Neuronal stem cell (in vitro differentiated cells): Measurements from ENCODE around the gene SV2A.

Experiments used
- DNase-seq: peaks from one replicate; pipeline ENCODE4 v3.0.0-alpha.2; 2013; ENCODE audit warnings: low spot score
- H2AFZ ChIP-seq: one replicate; pipeline ENCODE4 v1.6.1; 2013; ENCODE audit warnings: mild to moderate bottlenecking, low read length, inconsistent platforms
- H2AK5ac ChIP-seq: 2 replicates; pipeline ENCODE4 v1.6.1; 2013; ENCODE audit warnings: low read depth, mild to moderate bottlenecking, inconsistent platforms, low read length, moderate library complexity, mixed read lengths
- H2BK120ac ChIP-seq: 2 replicates; pipeline ENCODE4 v1.6.1; 2013; ENCODE audit warnings: low read depth, mild to moderate bottlenecking, inconsistent platforms, low read length, moderate library complexity, mixed read lengths
- H2BK12ac ChIP-seq: one replicate; pipeline ENCODE4 v1.6.1; 2013; ENCODE audit warnings: low read length, inconsistent platforms
- H2BK15ac ChIP-seq: 2 replicates; pipeline ENCODE4 v1.6.1; 2013; ENCODE audit warnings: mild to moderate bottlenecking, low read length, inconsistent platforms, mixed read lengths
- H2BK5ac ChIP-seq: one replicate; pipeline ENCODE4 v1.6.1; 2013; ENCODE audit warnings: inconsistent platforms, mild to moderate bottlenecking, low read length, moderate library complexity
- H3K14ac ChIP-seq: one replicate; pipeline ENCODE4 v1.6.1; 2013; ENCODE audit warnings: low read length, inconsistent platforms
- H3K18ac ChIP-seq: 2 replicates; pipeline ENCODE4 v1.6.1; 2013; ENCODE audit warnings: low read length, inconsistent platforms
- H3K23ac ChIP-seq: 2 replicates; pipeline ENCODE4 v1.6.1; 2013; ENCODE audit warnings: low read depth, mild to moderate bottlenecking, mixed read lengths, low read length, inconsistent platforms; ENCODE audit not compliant: poor library complexity
- H3K27ac ChIP-seq: replicated peaks from 3 replicates; pipeline ENCODE4 v1.5.1; 2013; ENCODE audit warnings: low read length, inconsistent platforms
- H3K27me3 ChIP-seq, 3 experiments: 2 replicates each; pipeline ENCODE4 v1.6.1; 2013; ENCODE audit warnings: low read length in 3 of 3, mild to moderate bottlenecking in 2 of 3, inconsistent platforms in 1 of 3, low read depth in 1 of 3, mixed read lengths in 1 of 3, moderate library complexity in 1 of 3; ENCODE audit not compliant: control insufficient read depth in 3 of 3, insufficient read depth in 3 of 3
- H3K36me3 ChIP-seq, 2 donors: replicated peaks in 1 of 2; 2 replicates each; pipeline ENCODE4 v1.6.1; 2013; ENCODE audit warnings: low read length in 2 of 2; ENCODE audit not compliant: control insufficient read depth in 2 of 2, insufficient read depth in 2 of 2
- H3K4ac ChIP-seq: 2 replicates; pipeline ENCODE4 v1.6.1; 2013; ENCODE audit warnings: inconsistent platforms, mild to moderate bottlenecking, low read length, moderate library complexity
- H3K4me1 ChIP-seq, 2 donors: 1 replicate in 1 of 2; 2 replicates in 1 of 2; pipeline ENCODE4 v1.6.1; 2013; ENCODE audit warnings: low read length in 2 of 2, low read depth in 1 of 2; ENCODE audit not compliant: control insufficient read depth in 2 of 2, insufficient read depth in 1 of 2
- H3K4me2 ChIP-seq: one replicate; pipeline ENCODE4 v1.6.1; 2013; ENCODE audit warnings: mild to moderate bottlenecking, low read length, inconsistent platforms; ENCODE audit not compliant: insufficient read depth, poor library complexity, severe bottlenecking
- H3K4me3 ChIP-seq, 2 donors: 2 replicates each; pipeline ENCODE4 v1.5.1; 2013; ENCODE audit warnings: low read length in 2 of 2, mild to moderate bottlenecking in 2 of 2, inconsistent platforms in 1 of 2, moderate library complexity in 1 of 2
- H3K79me1 ChIP-seq: one replicate; pipeline ENCODE4 v1.6.1; 2013; ENCODE audit warnings: low read depth, mild to moderate bottlenecking, inconsistent platforms, low read length, moderate library complexity
- H3K9ac ChIP-seq: one replicate; pipeline ENCODE4 v1.6.1; 2013; ENCODE audit warnings: mild to moderate bottlenecking, low read depth, low read length, inconsistent platforms; ENCODE audit not compliant: poor library complexity
- H3K9me3 ChIP-seq, 2 donors: replicated peaks in 1 of 2; 2 replicates each; pipeline versions ENCODE3 to v1.6.1; 2013; ENCODE audit warnings: low read length in 2 of 2, mild to moderate bottlenecking in 2 of 2, inconsistent platforms in 1 of 2, low read depth in 1 of 2, mixed read lengths in 1 of 2, moderate library complexity in 1 of 2; ENCODE audit not compliant: control insufficient read depth in 2 of 2, insufficient read depth in 1 of 2
- H4K8ac ChIP-seq: one replicate; pipeline ENCODE4 v1.6.1; 2013; ENCODE audit warnings: low read depth, mild to moderate bottlenecking, inconsistent platforms, low read length, moderate library complexity
- H4K91ac ChIP-seq: one replicate; pipeline ENCODE4 v1.6.1; 2013; ENCODE audit warnings: low read length, low read depth, mild to moderate bottlenecking, inconsistent platforms; ENCODE audit not compliant: poor library complexity
- WGBS, 2 donors: extraction: QIAGEN DNeasy Blood & Tissue Kit; methylation state at CpG; one replicate each; pipeline ENCODE4 v1.1.7; 2013; ENCODE audit warnings: missing lambda C conversion rate in 2 of 2, mixed read lengths in 1 of 2; ENCODE audit not compliant: insufficient read length in 2 of 2, insufficient replicate concordance in 1 of 2; ENCODE audit errors: extremely low coverage in 2 of 2; 5-methylcytosine and 5-hydroxymethylcytosine counted together

Gene SV2A

DNA sequence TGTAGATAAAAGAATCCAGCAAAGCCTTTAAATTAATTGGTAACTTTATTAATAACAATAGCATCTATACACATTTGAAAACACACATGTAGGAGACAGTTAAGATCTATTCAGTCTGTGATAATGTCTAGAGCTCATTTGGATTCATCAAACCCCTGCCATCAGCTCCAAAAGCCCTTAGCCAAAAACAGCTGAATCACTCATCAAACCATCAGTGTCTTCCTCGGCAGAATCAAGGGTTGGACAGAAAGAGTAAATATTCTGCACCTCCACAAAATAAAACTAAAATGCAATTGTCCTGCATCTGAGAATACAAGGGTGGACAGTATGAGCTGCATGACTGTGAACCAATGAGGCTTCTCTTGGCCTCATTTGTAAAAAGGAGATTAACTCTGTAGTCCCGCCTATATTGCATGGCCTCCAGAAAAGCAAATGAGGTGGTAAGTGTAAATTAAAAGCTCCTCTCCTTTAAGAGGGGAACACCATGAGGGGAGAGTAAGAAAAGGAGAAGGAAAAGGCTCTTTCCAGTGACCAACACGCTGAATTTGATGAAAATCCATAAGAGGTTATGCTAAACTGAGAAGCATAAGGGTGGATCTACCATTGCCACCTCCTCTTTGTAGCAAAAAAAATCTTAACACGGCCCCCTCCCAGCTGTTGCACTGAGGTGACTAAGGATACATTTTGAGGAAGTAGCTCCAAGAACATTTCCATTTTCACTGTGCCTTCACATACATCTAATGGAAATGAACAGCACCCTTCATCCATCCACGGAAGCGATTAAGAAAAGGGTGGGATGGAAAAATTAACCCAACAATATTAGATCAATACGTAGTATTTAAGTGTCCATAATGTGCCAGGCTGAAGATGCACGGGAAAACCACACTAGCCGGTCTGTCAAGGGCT, 33.0 kb downstream of the SV2A start:
- Histone ChIP-seq H3K18ac (no peak overlapping the region), H3K14ac (no peak overlapping the region), H3K4me1 (peaks cover 4 to 14% of the 10 kb centered on the region in 2 donors), H3K79me1 (no peaks in the 10 kb centered on the region), H2AFZ (no peak overlapping the region), H2BK15ac (no peak overlapping the region), H3K27ac (peak overlapping the region; percentile 3), H3K36me3 (no peaks in the 10 kb centered on the region), H3K9me3 (no peaks in the 10 kb centered on the region), H3K4me2 (peak overlapping the region; percentile 79), H2BK12ac (no peak overlapping the region), H4K8ac (no peak overlapping the region), H3K27me3 (no peaks in the 10 kb centered on the region), H3K4ac (no peak overlapping the region), H2BK5ac (no peak overlapping the region), H4K91ac (no peak overlapping the region), H3K4me3 (peak overlapping the region; percentile 76 to 86), H3K9ac (no peak overlapping the region), H2BK120ac (no peak overlapping the region), H3K23ac (no peak overlapping the region), H2AK5ac (no peak overlapping the region)
- no peak for DNase-seq
- WGBS, 2 donors, result no CpG with 5 or more reads among the region's 9 CpGs

DNA sequence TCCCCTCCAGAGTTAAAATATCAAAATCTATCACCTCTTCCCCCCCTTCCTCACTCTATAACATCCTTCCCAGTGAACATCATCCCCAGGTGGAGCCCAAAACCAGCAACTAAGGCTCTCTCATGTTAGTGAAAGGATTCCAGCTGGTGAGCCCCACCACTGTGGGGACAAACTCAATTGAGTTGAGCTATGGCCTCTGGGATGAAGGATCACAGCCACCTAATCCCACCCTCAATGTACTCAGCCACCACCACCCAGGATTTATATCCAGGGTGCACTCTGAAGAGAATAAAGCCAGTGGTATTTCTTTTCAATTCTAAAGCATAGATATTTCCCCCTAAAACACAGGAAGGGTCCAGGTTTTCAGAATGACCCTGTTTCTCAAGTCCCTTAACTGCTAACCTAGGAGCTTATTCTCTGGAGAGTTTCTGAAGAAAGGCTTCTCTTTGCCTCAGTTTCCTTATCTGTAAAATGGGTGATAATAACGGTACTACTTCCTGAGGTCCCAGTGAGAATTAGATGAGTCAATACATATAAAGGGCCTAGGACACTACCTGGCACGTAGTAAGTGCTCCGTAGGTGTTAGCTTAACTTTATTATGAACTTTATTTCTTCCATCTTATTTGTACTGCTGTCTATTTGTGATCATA, 33.9 kb downstream of the SV2A start:
- no CpG with 5 or more reads among the region's 3 CpGs for WGBS, 2 donors
- Histone ChIP-seq H3K27ac (no peak overlapping the region), H3K79me1 (no peaks in the 10 kb centered on the region), H2BK12ac (no peak overlapping the region), H3K9ac (no peak overlapping the region), H2AFZ (no peak overlapping the region), H3K27me3 (no peaks in the 10 kb centered on the region), H3K14ac (no peak overlapping the region), H3K4ac (no peak overlapping the region), H2BK120ac (no peak overlapping the region), H2AK5ac (no peak overlapping the region), H3K36me3 (no peaks in the 10 kb centered on the region), H3K4me1 (peaks cover 2 to 11% of the 10 kb centered on the region in 2 donors), H3K4me3 (no peak overlapping the region), H3K18ac (no peak overlapping the region), H3K23ac (no peak overlapping the region), H2BK15ac (no peak overlapping the region), H4K8ac (no peak overlapping the region), H2BK5ac (no peak overlapping the region), H3K9me3 (no peaks in the 10 kb centered on the region), H3K4me2 (no peak overlapping the region), H4K91ac (no peak overlapping the region)
- DNase-seq, result no peak

DNA sequence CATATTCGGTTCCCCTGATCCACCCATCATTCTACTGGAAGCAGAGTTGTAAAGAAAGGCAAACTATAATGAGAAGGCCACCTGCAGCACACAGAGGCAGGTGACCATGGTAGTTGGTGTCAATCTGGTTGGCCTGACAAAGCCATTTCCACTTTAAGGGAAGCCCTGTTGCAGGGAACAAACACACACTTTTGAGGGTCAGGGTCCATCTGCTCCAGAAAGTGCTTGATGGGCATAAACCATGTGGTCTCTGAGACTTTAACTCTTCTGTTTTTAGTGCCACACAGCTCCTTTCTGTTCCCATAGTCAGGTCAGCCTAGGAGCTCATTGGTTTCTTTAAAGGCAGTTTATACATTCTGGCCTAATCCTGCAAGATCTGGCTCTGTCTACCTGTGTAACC, 35.8 kb downstream of the SV2A start:
- Histone ChIP-seq H3K79me1 (no peaks in the 10 kb centered on the region), H4K8ac (no peak overlapping the region), H3K9me3 (no peaks in the 10 kb centered on the region), H3K18ac (no peak overlapping the region), H3K4me2 (no peak overlapping the region), H2BK120ac (no peak overlapping the region), H3K27ac (no peak overlapping the region), H3K4ac (no peak overlapping the region), H2AK5ac (no peak overlapping the region), H4K91ac (no peak overlapping the region), H2AFZ (no peak overlapping the region), H3K27me3 (no peaks in the 10 kb centered on the region), H3K4me3 (no peak overlapping the region), H2BK5ac (no peak overlapping the region), H2BK15ac (no peak overlapping the region), H3K36me3 (no peaks in the 10 kb centered on the region), H2BK12ac (no peak overlapping the region), H3K4me1 (peaks cover 2 to 11% of the 10 kb centered on the region in 2 donors), H3K9ac (no peak overlapping the region), H3K14ac (no peak overlapping the region), H3K23ac (no peak overlapping the region)
- no CpG with 5 or more reads among the region's 1 CpG for WGBS, 2 donors
- no peak for DNase-seq

DNA sequence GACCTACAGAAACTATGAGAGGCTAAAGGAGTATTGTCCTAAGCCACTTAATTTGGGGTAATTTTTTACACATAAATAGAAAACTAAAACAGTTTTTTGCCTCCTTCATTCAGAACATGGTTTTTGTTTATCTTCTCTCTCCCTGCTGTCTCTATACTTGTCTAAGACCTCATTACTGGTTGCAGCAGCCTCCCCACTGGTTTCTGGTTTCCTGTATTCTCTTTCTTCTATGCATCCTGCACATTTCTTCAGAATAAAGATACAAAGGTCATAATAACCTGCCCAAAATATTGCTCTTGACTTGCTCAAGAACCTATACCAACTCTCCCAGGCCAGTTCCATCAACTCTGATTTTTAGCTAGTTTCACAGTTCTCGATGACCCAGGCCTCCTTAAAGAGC, 38.1 kb downstream of the SV2A start:
- peaks cover 2 to 4% of the 10 kb centered on the region in 2 donors for H3K4me1 ChIP-seq

More for the DNA sequence above, 38.1 kb downstream of the SV2A start:
- Histone ChIP-seq H2BK12ac (no peak overlapping the region), H3K9ac (no peak overlapping the region), H3K23ac (no peak overlapping the region), H3K27me3 (no peaks in the 10 kb centered on the region), H3K36me3 (no peaks in the 10 kb centered on the region), H3K4me3 (no peak overlapping the region), H4K8ac (no peak overlapping the region), H2BK5ac (no peak overlapping the region), H3K14ac (no peak overlapping the region), H3K27ac (no peak overlapping the region), H3K4ac (no peak overlapping the region), H3K18ac (no peak overlapping the region), H2AK5ac (no peak overlapping the region), H3K9me3 (no peaks in the 10 kb centered on the region), H3K4me2 (no peak overlapping the region), H4K91ac (no peak overlapping the region), H3K79me1 (no peaks in the 10 kb centered on the region), H2BK15ac (no peak overlapping the region), H2AFZ (no peak overlapping the region), H2BK120ac (no peak overlapping the region)
- no CpG with 5 or more reads among the region's 1 CpG for WGBS, 2 donors
- DNase-seq, result no peak
